ENCODE results near the gene LIMS2. TPM values are rescaled to one million over a fixed set of nuclear protein-coding genes. Genes with fewer than 3 reads are reported as not detected.

The LIMS2 gene
- total RNA-seq, 1 donor from 2014 or later, result 44.2 TPM

DNA sequence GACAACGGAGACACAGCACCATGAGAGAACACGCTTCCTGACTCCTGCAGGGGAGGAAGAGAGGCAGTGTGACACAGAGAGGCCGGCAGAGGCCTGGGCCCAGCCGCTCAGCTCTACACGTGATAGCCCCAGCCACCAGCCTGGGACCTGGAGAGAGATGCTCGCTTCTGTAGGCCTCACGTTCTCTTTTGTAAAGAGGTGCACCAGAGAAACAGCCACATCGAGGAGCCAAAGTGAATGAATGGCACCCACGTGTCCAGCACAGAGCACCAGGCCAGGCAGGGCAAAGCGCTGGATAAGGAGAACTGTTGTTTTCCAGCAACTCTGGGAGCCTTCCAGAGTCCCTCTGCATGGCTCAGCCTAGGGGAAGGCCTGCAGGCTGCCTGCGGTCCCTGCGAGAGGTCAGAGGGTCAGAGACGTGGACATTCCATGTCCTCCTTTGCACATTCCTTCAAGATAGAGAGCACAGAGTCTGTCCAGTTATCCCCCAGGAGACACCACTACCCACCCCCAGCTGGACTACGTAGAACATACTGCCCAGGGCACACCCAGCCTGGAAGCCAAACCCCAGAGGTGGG, 14.2 kb downstream of the LIMS2 start:
- TF ChIP-seq POLR2AphosphoS5 (IDR thresholded peaks at IDR 0.05; ENCODE audit: insufficient read depth in 1 of 2, low read depth in 1 of 2), result no peak
- TF ChIP-seq POLR2A (IDR thresholded peaks at IDR 0.05), result no peak
- TF ChIP-seq CTCF (IDR thresholded peaks at IDR 0.05), result no peak
- DNase-seq (ENCODE audit: extremely low spot score in 2 of 2), result no peak
- Histone ChIP-seq H3K4me1 (peaks cover 71% of the 10 kb centered on the region), H3K27ac (peak overlapping the region; percentile 27), H3K9me3 (no peaks in the 10 kb centered on the region), H3K4me3 (no peak overlapping the region), H3K36me3 (no peaks in the 10 kb centered on the region), H3K27me3 (no peaks in the 10 kb centered on the region)
- intact Hi-C loops (cut with DNase I), result no loop called here

DNA sequence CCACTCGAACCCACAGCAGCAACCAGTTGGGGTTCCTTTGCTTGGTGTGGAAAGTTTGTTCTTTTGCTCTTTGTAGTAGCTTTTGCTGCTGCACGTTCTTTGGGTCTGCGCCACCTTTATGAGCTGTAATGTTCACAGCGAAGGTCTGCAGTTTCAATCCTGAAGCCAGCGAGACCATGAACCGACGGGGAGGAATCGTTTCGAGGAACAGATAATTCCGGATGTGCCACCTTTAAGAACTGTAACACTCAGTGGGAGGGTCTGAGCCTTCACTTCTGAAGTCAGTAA, 15.1 kb downstream of the LIMS2 start:
- Histone ChIP-seq H3K4me3 (no peak overlapping the region), H3K9me3 (no peaks in the 10 kb centered on the region), H3K27me3 (no peaks in the 10 kb centered on the region), H3K4me1 (peaks cover 68% of the 10 kb centered on the region), H3K36me3 (no peaks in the 10 kb centered on the region), H3K27ac (no peak overlapping the region)
- intact Hi-C loops (cut with DNase I), result no loop called here
- no peak for TF ChIP-seq POLR2AphosphoS5 (IDR thresholded peaks at IDR 0.05; ENCODE audit: insufficient read depth in 1 of 2, low read depth in 1 of 2)
- TF ChIP-seq CTCF (IDR thresholded peaks at IDR 0.05), result no peak
- TF ChIP-seq POLR2A (IDR thresholded peaks at IDR 0.05), result no peak
- no peak for DNase-seq (ENCODE audit: extremely low spot score in 2 of 2)

DNA sequence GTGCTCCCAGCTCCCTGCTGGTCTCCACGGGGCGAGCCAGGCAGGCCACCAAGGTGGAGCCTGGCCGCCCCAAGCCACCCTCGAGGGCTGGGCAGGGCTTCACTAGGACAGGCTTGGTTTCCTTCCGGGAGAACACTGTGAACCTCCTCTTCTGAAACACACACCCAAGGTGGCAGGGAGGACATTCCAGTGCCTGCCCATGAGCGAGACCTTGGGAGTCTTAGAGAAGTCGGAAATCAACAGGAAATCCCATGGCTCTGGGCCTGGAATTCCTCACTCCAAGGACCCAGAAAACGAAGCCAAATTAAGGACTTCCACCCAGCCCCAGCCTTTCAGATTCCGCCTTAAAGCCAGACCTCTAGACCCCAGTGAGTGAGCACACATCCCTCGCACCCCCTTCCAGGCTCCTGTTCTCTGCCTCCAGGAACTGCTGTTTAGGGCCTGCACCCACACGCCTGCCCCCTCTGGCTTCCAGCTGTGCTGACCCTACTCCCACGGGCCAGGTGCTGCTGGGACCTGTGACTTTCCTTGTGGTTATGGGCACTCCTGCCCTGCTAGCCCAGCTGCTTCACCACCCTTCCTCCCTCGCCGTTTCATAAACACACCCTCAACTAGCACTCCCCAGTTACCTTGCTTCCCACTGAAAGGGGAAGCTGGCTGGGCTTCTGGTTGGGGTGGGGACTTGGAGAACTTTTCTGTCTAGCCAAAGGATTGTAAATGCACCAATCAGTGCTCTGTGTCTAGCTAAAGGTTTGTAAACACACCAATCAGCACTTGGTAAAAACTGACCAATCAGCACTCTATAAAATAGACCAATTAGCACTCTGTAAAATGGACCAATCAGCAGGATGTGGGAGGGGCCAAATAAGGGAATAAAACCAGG, 15.7 kb downstream of the LIMS2 start:
- TF ChIP-seq POLR2A (IDR thresholded peaks at IDR 0.05) (no peak), CTCF (IDR thresholded peaks at IDR 0.05) (no peak), POLR2AphosphoS5 (IDR thresholded peaks at IDR 0.05; ENCODE audit: insufficient read depth in 1 of 2, low read depth in 1 of 2) (peak in 1 of 2 donors; percentile 43)
- no peak overlapping the region for H3K4me3 ChIP-seq
- intact Hi-C loops (cut with DNase I), result no loop called here
- no peak overlapping the region for H3K27ac ChIP-seq
- no peak for DNase-seq (ENCODE audit: extremely low spot score in 2 of 2)
- no peaks in the 10 kb centered on the region for H3K36me3 ChIP-seq
- no peaks in the 10 kb centered on the region for H3K9me3 ChIP-seq
- H3K4me1 ChIP-seq, result peaks cover 62% of the 10 kb centered on the region
- no peaks in the 10 kb centered on the region for H3K27me3 ChIP-seq

- DNase-seq (ENCODE audit: extremely low spot score in 2 of 2), result no peak
- TF ChIP-seq CTCF (IDR thresholded peaks at IDR 0.05), result no peak
- no peak for TF ChIP-seq POLR2A (IDR thresholded peaks at IDR 0.05)
- no peak for TF ChIP-seq POLR2AphosphoS5 (IDR thresholded peaks at IDR 0.05; ENCODE audit: insufficient read depth in 1 of 2, low read depth in 1 of 2)
- peaks cover 57% of the 10 kb centered on the region for H3K4me1 ChIP-seq
- H3K27me3 ChIP-seq, result no peaks in the 10 kb centered on the region
- H3K4me3 ChIP-seq, result no peak overlapping the region
- no peak overlapping the region for H3K27ac ChIP-seq
- intact Hi-C loops (cut with DNase I), result no loop called here
- H3K36me3 ChIP-seq, result no peaks in the 10 kb centered on the region
- H3K9me3 ChIP-seq, result no peaks in the 10 kb centered on the region
These were observed 16.5 kb downstream of the LIMS2 start for GRCh38 chr2:127658641-127659407.
